Keratinocyte (primary cell): ENCODE results near the gene PTPN18. TPM values are rescaled to one million over a fixed set of nuclear protein-coding genes. Genes with fewer than 3 reads are reported as not detected.

Experiments
- DNase-seq: peaks from one replicate; pipeline ENCODE4 v3.0.0-alpha.2; 2011; ENCODE audit warnings: low read depth, missing footprints, low spot score
- FAIRE-seq: peaks from 2 replicates; lab custom pipeline; 2011; peaks lifted over from hg19 to GRCh38; lab: Jason Lieb, UNC
- H2AFZ ChIP-seq: 2 replicates; pipeline ENCODE4 v1.6.0; 2012; ENCODE audit warnings: low read length, control low read depth, inconsistent platforms; ENCODE audit not compliant: control insufficient read depth
- H3K27ac ChIP-seq: 2 replicates; pipeline ENCODE4 v1.5.1; 2011; ENCODE audit warnings: low read length; ENCODE audit not compliant: control insufficient read depth, insufficient read depth
- H3K27me3 ChIP-seq: 3 replicates; pipeline ENCODE4 v1.6.0; 2011; ENCODE audit warnings: low read length; ENCODE audit not compliant: control insufficient read depth, insufficient read depth; ENCODE audit errors: extremely low read depth
- H3K36me3 ChIP-seq, 2 experiments: 2 replicates in 1 of 2; 3 replicates in 1 of 2; pipeline ENCODE4 v1.5.1; 2011; ENCODE audit warnings: low read length in 2 of 2, mild to moderate bottlenecking in 1 of 2; ENCODE audit not compliant: control insufficient read depth in 2 of 2, insufficient read depth in 2 of 2; ENCODE audit errors: extremely low read depth in 1 of 2
- H3K4me1 ChIP-seq: 3 replicates; pipeline ENCODE4 v1.5.1; 2011; ENCODE audit warnings: low read length; ENCODE audit not compliant: control insufficient read depth, insufficient read depth; ENCODE audit errors: extremely low read depth
- H3K4me2 ChIP-seq: 3 replicates; pipeline ENCODE4 v1.6.0; 2011; ENCODE audit warnings: low read depth, low read length; ENCODE audit not compliant: control insufficient read depth, insufficient read depth; ENCODE audit errors: extremely low read depth
- H3K4me3 ChIP-seq, 3 experiments: fragments of 200-600 bp in 1 of 3; sonication (generic) in 1 of 3; 2 replicates in 2 of 3; 3 replicates in 1 of 3; pipeline ENCODE4 v1.5.1; 2011 to 2016; ENCODE audit warnings: low read length in 3 of 3, mild to moderate bottlenecking in 3 of 3, control low read depth in 2 of 3, inconsistent platforms in 1 of 3, low read depth in 1 of 3, mixed read lengths in 1 of 3, mixed run types in 1 of 3, moderate library complexity in 1 of 3; ENCODE audit not compliant: control insufficient read depth in 2 of 3, insufficient read depth in 2 of 3; ENCODE audit errors: extremely low read depth in 1 of 3
- H3K79me2 ChIP-seq: 2 replicates; pipeline ENCODE4 v1.6.0; 2012; ENCODE audit warnings: low read length; ENCODE audit not compliant: control insufficient read depth, insufficient read depth
- H3K9ac ChIP-seq: 3 replicates; pipeline ENCODE4 v1.6.0; 2011; ENCODE audit warnings: low read length; ENCODE audit not compliant: control insufficient read depth, insufficient read depth; ENCODE audit errors: extremely low read depth
- H3K9me1 ChIP-seq: 3 replicates; pipeline ENCODE4 v1.6.0; 2011; ENCODE audit warnings: low read length; ENCODE audit not compliant: control insufficient read depth, insufficient read depth; ENCODE audit errors: extremely low read depth
- H3K9me3 ChIP-seq: 2 replicates; pipeline ENCODE4 v1.5.1; 2012; ENCODE audit warnings: low read depth, low read length; ENCODE audit not compliant: control insufficient read depth
- H4K20me1 ChIP-seq: 3 replicates; pipeline ENCODE4 v1.6.0; 2011; ENCODE audit warnings: low read length; ENCODE audit not compliant: control insufficient read depth, insufficient read depth; ENCODE audit errors: extremely low read depth
- CTCF ChIP-seq, 3 experiments: IDR thresholded peaks in 1 of 3; conservative IDR thresholded peaks in 1 of 3; optimal IDR thresholded peaks in 1 of 3; 2 replicates in 2 of 3; 3 replicates in 1 of 3; pipeline versions ENCODE3 to v1.5.1; 2011; ENCODE audit warnings: low read length in 3 of 3, mild to moderate bottlenecking in 3 of 3, moderate library complexity in 2 of 3, control low read depth in 1 of 3, inconsistent platforms in 1 of 3; ENCODE audit not compliant: insufficient read depth in 2 of 3; ENCODE audit errors: extremely low read depth in 1 of 3
- EZH2 ChIP-seq: IDR thresholded peaks from one replicate; pipeline ENCODE4 v1.6.1; 2012; ENCODE audit warnings: inconsistent platforms, mild to moderate bottlenecking, low read length, moderate library complexity
- dilution Hi-C: fragments of 300-500 bp; cut with MboI; formaldehyde crosslinking; loops from one replicate; pipeline ENCODE4 v1.7.0; 2020; ENCODE audit warnings: low sequenced_read_pairs; ENCODE audit not compliant: extremely low pct_ligation_motif_present
- polyA plus RNA-seq, 5 experiments: library from polyadenylated mRNA; depleted of rRNA in 3 of 5; stranded (reverse) in 3 of 5; stranded (forward) in 1 of 5; unstranded in 1 of 5; fragments of >200 nt; gene quantifications; 1 replicate in 1 of 5; 2 replicates in 3 of 5; 3 replicates in 1 of 5; pipeline versions ENCODE4 v1.2.1 to v1.2.3, GENCODE V29; 2011 to 2012; ENCODE audit warnings: missing spikeins in 2 of 5, low read depth in 1 of 5, low replicate concordance in 1 of 5

Gene PTPN18
- polyA plus RNA-seq, 1 donor (not counting 4 experiments of a cell fraction or from before 2014, with no cell fraction given) = 9.6 TPM

GRCh38 chr2:130327703-130328527 lies 27.9 kb upstream of the PTPN18 start:
- Histone ChIP-seq H3K4me2 (peak overlapping the region; percentile 73), H3K4me3 (peak overlapping the region in 2 of 3 experiments; percentile 2 to 25), H3K9me3 (no peaks in the 10 kb centered on the region), H3K9me1 (no peaks in the 10 kb centered on the region), H3K27me3 (no peaks in the 10 kb centered on the region), H3K79me2 (no peaks in the 10 kb centered on the region), H3K9ac (peak overlapping the region; percentile 68), H4K20me1 (no peaks in the 10 kb centered on the region), H2AFZ (peak overlapping the region; percentile 68), H3K36me3 (no peaks in the 10 kb centered on the region), H3K27ac (peak overlapping the region; percentile 82), H3K4me1 (peaks cover 24% of the 10 kb centered on the region)
- FAIRE-seq (no peak), DNase-seq (peak; percentile 42)
- TF ChIP-seq EZH2 = no peak
- TF ChIP-seq CTCF (optimal IDR thresholded peaks at IDR 0.05 in 1 of 3, IDR thresholded peaks at IDR 0.05 in 1 of 3, conservative IDR thresholded peaks at IDR 0.05 in 1 of 3; ENCODE audit: extremely low read depth in 1 of 3, insufficient read depth in 2 of 3, low read length in 3 of 3) = no peak
- dilution Hi-C loops = no loop called here

GRCh38 chr2:130328710-130329109 lies 27.1 kb upstream of the PTPN18 start:
- peak overlapping the region in 1 of 3 experiments; percentile 25 for H3K4me3 ChIP-seq
- peaks cover 24% of the 10 kb centered on the region for H3K4me1 ChIP-seq
- H3K9me1 ChIP-seq = no peaks in the 10 kb centered on the region
- peak overlapping the region; percentile 68 for H3K9ac ChIP-seq
- H3K4me2 ChIP-seq = peak overlapping the region; percentile 73
- no peaks in the 10 kb centered on the region for H3K9me3 ChIP-seq
- H3K27me3 ChIP-seq = no peaks in the 10 kb centered on the region
- TF ChIP-seq EZH2 (no peak), CTCF (optimal IDR thresholded peaks at IDR 0.05 in 1 of 3, IDR thresholded peaks at IDR 0.05 in 1 of 3, conservative IDR thresholded peaks at IDR 0.05 in 1 of 3; ENCODE audit: extremely low read depth in 1 of 3, insufficient read depth in 2 of 3, low read length in 3 of 3) (no peak)
- peak overlapping the region; percentile 68 for H2AFZ ChIP-seq
- dilution Hi-C loops = no loop called here
- no peaks in the 10 kb centered on the region for H3K36me3 ChIP-seq
- peak; percentile 97 for FAIRE-seq
- no peaks in the 10 kb centered on the region for H4K20me1 ChIP-seq
- peak; percentile 55 for DNase-seq
- no peaks in the 10 kb centered on the region for H3K79me2 ChIP-seq
- peak overlapping the region; percentile 82 for H3K27ac ChIP-seq
